A549 (cell line): ENCODE measurements around the gene NBR1. TPM values are rescaled to one million over a fixed set of nuclear protein-coding genes. Genes with fewer than 3 reads are reported as not detected.
A peak's percentile ranks its signal among the peaks of the same experiment; 100 is the strongest.
"Not testable (repeated sequence)": the region's sequence is repeated elsewhere in the genome, so short reads cannot be mapped to it uniquely, and the experiment has no call there.

Experiments used
- ATAC-seq, 2 experiments: fragments of 200-7000 bp in 1 of 2; fragments of >200 bp in 1 of 2; cut with Nextera tagmentation in 1 of 2; cut with Tn5 transposase in 1 of 2; 3 replicates each; pipeline versions ENCODE4 v1.8.0 to v1.9.1; 2018 to 2020; ENCODE audit warnings: mild to moderate bottlenecking in 1 of 2, moderate library complexity in 1 of 2
- CTCF ChIA-PET: fragments of 300-600 bp; sonication (Branson Sonifier 250); formaldehyde crosslinking; extraction: SDS; loops from one replicate; lab custom pipeline; 2021; ENCODE audit warnings: antibody characterized with exemption, inconsistent platforms; lab: Yijun Ruan, JAX
- POLR2A ChIA-PET: fragments of 350-600 bp; formaldehyde crosslinking; extraction: SDS; loops from one replicate; lab custom pipeline; 2021; ENCODE audit warnings: antibody characterized with exemption, inconsistent platforms; lab: Yijun Ruan, JAX
- DNase-seq, 2 experiments: peaks; one replicate each; pipeline versions ENCODE4 v3.0.0 to v3.0.0-alpha.2; 2011 to 2016; ENCODE audit warnings: low read depth in 1 of 2, low spot score in 1 of 2
- FAIRE-seq: peaks from 2 replicates; lab custom pipeline; 2011; peaks lifted over from hg19 to GRCh38; lab: Jason Lieb, UNC
- H3K27ac ChIP-seq, 2 experiments: fragments of >200 bp; sonication (Bioruptor Twin); formaldehyde crosslinking; 3 replicates each; pipeline ENCODE4 v1.5.1; 2016 to 2017
- H3K4me1 ChIP-seq: fragments of >200 bp; sonication (Bioruptor Twin); formaldehyde crosslinking; 3 replicates; pipeline ENCODE4 v1.6.1; 2016
- H3K4me2 ChIP-seq: fragments of >200 bp; sonication (Bioruptor Twin); formaldehyde crosslinking; 3 replicates; pipeline ENCODE4 v1.6.1; 2016
- H3K4me3 ChIP-seq: fragments of >200 bp; sonication (Bioruptor Twin); formaldehyde crosslinking; 3 replicates; pipeline ENCODE4 v1.5.1; 2016
- H3K9me3 ChIP-seq: fragments of >200 bp; sonication (Bioruptor Twin); formaldehyde crosslinking; 3 replicates; pipeline ENCODE4 v1.6.1; 2016
- BHLHE40 ChIP-seq: IDR thresholded peaks from 2 replicates; pipeline ENCODE4 v1.6.1; 2012; ENCODE audit warnings: low read depth, low read length, inconsistent platforms
- CBX2 ChIP-seq: fragments of 200-600 bp; sonication (generic); IDR thresholded peaks from 2 replicates; pipeline ENCODE4 v1.6.1; 2016; ENCODE audit warnings: low read depth, mild to moderate bottlenecking, borderline replicate concordance
- CBX8 ChIP-seq: fragments of 200-600 bp; sonication (generic); IDR thresholded peaks from 2 replicates; pipeline ENCODE4 v1.6.1; 2016
- CHD2 ChIP-seq: fragments of 150-350 bp; IDR thresholded peaks from 2 replicates; pipeline ENCODE4 v1.6.1; 2014; ENCODE audit warnings: low read length; ENCODE audit not compliant: partially characterized antibody
- EHF ChIP-seq: fragments of 250-450 bp; sonication (Bioruptor Pico); IDR thresholded peaks from 2 replicates; pipeline ENCODE4 v1.5.0; 2020; ENCODE audit warnings: mild to moderate bottlenecking
- ELK1 ChIP-seq: fragments of 150-350 bp; IDR thresholded peaks from 2 replicates; pipeline ENCODE4 v1.6.1; 2014; ENCODE audit warnings: low read depth, mild to moderate bottlenecking, low read length
- FOSB ChIP-seq: fragments of 250-450 bp; sonication (Bioruptor Pico); IDR thresholded peaks from 2 replicates; pipeline ENCODE4 v1.5.0; 2020; ENCODE audit warnings: mild to moderate bottlenecking, moderate library complexity
- FOXS1 ChIP-seq: fragments of 250-450 bp; sonication (Bioruptor Pico); IDR thresholded peaks from 2 replicates; pipeline ENCODE4 v1.5.0; 2020; ENCODE audit warnings: mild to moderate bottlenecking, moderate library complexity
- JUN ChIP-seq, 2 experiments: fragments of >200 bp; sonication (Bioruptor Twin); formaldehyde crosslinking; IDR thresholded peaks; 2 replicates in 1 of 2; 3 replicates in 1 of 2; pipeline ENCODE4 v1.6.1; 2016 to 2017
- JUNB ChIP-seq: fragments of >200 bp; sonication (Bioruptor Twin); formaldehyde crosslinking; IDR thresholded peaks from 2 replicates; pipeline ENCODE4 v1.6.1; 2016
- KDM5A ChIP-seq: fragments of 200-600 bp; sonication (generic); IDR thresholded peaks from 2 replicates; pipeline ENCODE4 v1.6.1; 2016; ENCODE audit warnings: antibody characterized with exemption, mild to moderate bottlenecking
- NPAS2 ChIP-seq: fragments of 250-450 bp; sonication (Bioruptor Pico); IDR thresholded peaks from 2 replicates; pipeline ENCODE4 v1.8.0; 2022; ENCODE audit warnings: mild to moderate bottlenecking, moderate library complexity, borderline replicate concordance
- PHF8 ChIP-seq: fragments of 200-600 bp; sonication (generic); IDR thresholded peaks from 2 replicates; pipeline ENCODE4 v1.6.1; 2016; ENCODE audit warnings: low read depth, mild to moderate bottlenecking, antibody characterized with exemption, moderate library complexity, borderline replicate concordance
- POLR2AphosphoS2 ChIP-seq: conservative IDR thresholded peaks from 2 replicates; pipeline ENCODE4 v1.6.1; 2012; ENCODE audit warnings: low read length, improper control_type of control experiment, inconsistent platforms
- SREBF2 ChIP-seq: fragments of 450-650 bp; IDR thresholded peaks from 2 replicates; pipeline ENCODE4 v1.6.1; 2014; ENCODE audit warnings: mild to moderate bottlenecking, moderate library complexity
- USF2 ChIP-seq: fragments of 450-650 bp; IDR thresholded peaks from 2 replicates; pipeline ENCODE4 v1.6.1; 2014; ENCODE audit warnings: antibody characterized with exemption
- ZC3H11A ChIP-seq: fragments of 450-650 bp; IDR thresholded peaks from 2 replicates; pipeline ENCODE4 v1.6.1; 2014; ENCODE audit warnings: antibody characterized with exemption, mild to moderate bottlenecking
- ZNF302 ChIP-seq: fragments of 250-450 bp; sonication (Bioruptor Pico); IDR thresholded peaks from 2 replicates; pipeline ENCODE4 v1.9.0; 2021; ENCODE audit warnings: inconsistent platforms, mild to moderate bottlenecking, moderate library complexity
- WGBS: methylation state at CpG from one replicate; pipeline ENCODE4 v1.1.6; 2017; ENCODE audit errors: missing lambda C conversion rate; 5-methylcytosine and 5-hydroxymethylcytosine counted together
- polyA plus RNA-seq, 4 experiments: library from polyadenylated mRNA; depleted of rRNA in 3 of 4; stranded (reverse); fragments of >200 nt; fragmentation: RNase III in 1 of 4; extraction: RNeasy Plus Mini Kit Qiagen cat#74134 plus additional on column Dnase treatment in 1 of 4; gene quantifications; 2 replicates in 3 of 4; 3 replicates in 1 of 4; pipeline ENCODE4 v1.2.3, GENCODE V29; 2011 to 2017
- TF ChIP-seq, protein P1 (sequence below): IDR thresholded peaks from 2 replicates; pipeline ENCODE4 v1.6.1; 2012; ENCODE audit warnings: low read depth, borderline replicate concordance
- TF ChIP-seq, protein P2 (sequence below): IDR thresholded peaks from 2 replicates; pipeline ENCODE4 v1.6.1; 2012

The NBR1 gene
- polyA plus RNA-seq, 2 of the 4 experiments (the other 2 are of a cell fraction), result 41.8 to 86.8 TPM

DNA sequence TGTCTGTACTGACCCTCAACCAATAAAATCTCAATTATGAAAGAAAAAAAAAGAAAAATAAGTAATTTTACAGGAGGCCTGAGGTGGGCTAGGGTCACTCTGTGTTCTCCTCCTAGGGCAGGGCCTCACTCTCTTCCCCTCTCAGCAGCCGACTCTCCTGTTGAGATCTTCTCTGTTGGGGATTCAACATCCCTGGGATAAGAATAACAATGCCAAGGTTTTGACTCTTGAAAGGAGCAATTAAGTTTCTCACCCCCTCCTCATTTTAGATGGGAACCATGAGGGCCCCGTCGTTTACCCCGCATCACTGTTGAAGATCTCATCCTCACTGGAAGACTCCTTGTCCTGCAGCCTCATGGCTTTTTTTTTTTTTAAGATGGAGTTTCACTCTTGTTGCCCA lies 24.4 kb upstream of the NBR1 start:
- ATAC-seq (no peak), DNase-seq (no peak), FAIRE-seq (no peak)
- Histone ChIP-seq H3K27ac (no peak overlapping the region), H3K9me3 (no peaks in the 10 kb centered on the region), H3K4me3 (no peak overlapping the region), H3K4me2 (no peak overlapping the region), H3K4me1 (no peaks in the 10 kb centered on the region)
- POLR2A ChIA-PET, result no interaction called here
- CTCF ChIA-PET, result interaction anchor here (0.6 kb wide), 1 partner anchor 52 kb away, joined by 3 read pairs; no protein-coding TSS in a partner anchor
- TF ChIP-seq NPAS2 (CRISPR knock-in tag), result no peak
- no peak for TF ChIP-seq POLR2AphosphoS2
- no peak for TF ChIP-seq EHF (CRISPR knock-in tag)
- no peak for TF ChIP-seq SREBF2
- no peak for TF ChIP-seq KDM5A
- TF ChIP-seq CHD2, result no peak
- TF ChIP-seq, protein P1, sequence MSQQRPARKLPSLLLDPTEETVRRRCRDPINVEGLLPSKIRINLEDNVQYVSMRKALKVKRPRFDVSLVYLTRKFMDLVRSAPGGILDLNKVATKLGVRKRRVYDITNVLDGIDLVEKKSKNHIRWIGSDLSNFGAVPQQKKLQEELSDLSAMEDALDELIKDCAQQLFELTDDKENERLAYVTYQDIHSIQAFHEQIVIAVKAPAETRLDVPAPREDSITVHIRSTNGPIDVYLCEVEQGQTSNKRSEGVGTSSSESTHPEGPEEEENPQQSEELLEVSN, result no peak
- no peak for TF ChIP-seq CBX8
- TF ChIP-seq FOXS1 (CRISPR knock-in tag), result no peak
- TF ChIP-seq JUN (IDR thresholded peaks at IDR 0.05), result no peak
- no peak for TF ChIP-seq PHF8
- no peak for TF ChIP-seq USF2
- 96% methylated on average over 4 of the region's 4 CpGs for WGBS

GRCh38 chr17:43151880-43152456 lies 19.0 kb upstream of the NBR1 start:
- Histone ChIP-seq H3K9me3 (peaks cover 18% of the 10 kb centered on the region), H3K27ac (no peak overlapping the region), H3K4me2 (no peak overlapping the region), H3K4me1 (no peaks in the 10 kb centered on the region)
- no peak for FAIRE-seq
- ATAC-seq, result no peak
- no peak for DNase-seq
- CTCF ChIA-PET, result interaction anchor here (0.7 to 1.2 kb wide), 2 partner anchors 27 to 28 kb away, joined by 4 read pairs; partner anchors contain the start of gene BRCA1
- 83% methylated on average over 3 of the region's 3 CpGs for WGBS
- TF ChIP-seq ELK1 (no peak), ZC3H11A (no peak), BHLHE40 (no peak), CBX2 (no peak), FOSB (CRISPR knock-in tag) (no peak), JUNB (no peak), POLR2AphosphoS2 (no peak), ZNF302 (CRISPR knock-in tag) (no peak)
- TF ChIP-seq, protein P2, sequence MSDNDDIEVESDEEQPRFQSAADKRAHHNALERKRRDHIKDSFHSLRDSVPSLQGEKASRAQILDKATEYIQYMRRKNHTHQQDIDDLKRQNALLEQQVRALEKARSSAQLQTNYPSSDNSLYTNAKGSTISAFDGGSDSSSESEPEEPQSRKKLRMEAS, result no peak
- TF ChIP-seq, all 56 proteins: peak for 0
- no peak overlapping the region for H3K4me3 ChIP-seq
- POLR2A ChIA-PET, result no interaction called here

- POLR2A ChIA-PET, ATAC-seq, FAIRE-seq, H3K4me3 ChIP-seq, H3K27ac ChIP-seq, H3K4me1 ChIP-seq, H3K4me2 ChIP-seq: not testable (repeated sequence)
- peak in 1 of 2 experiments; percentile 65 for DNase-seq
- CTCF ChIA-PET, result interaction anchor here (1.0 to 1.4 kb wide), 2 partner anchors 18 to 156 kb away, joined by 3 to 5 read pairs; no protein-coding TSS in a partner anchor
- WGBS, result 83% methylated on average over 3 of the region's 3 CpGs
- peaks cover 18% of the 10 kb centered on the region for H3K9me3 ChIP-seq
These were observed 17.7 kb upstream of the NBR1 start for GRCh38 chr17:43153197-43153835.
